HG03064 (cell line): ENCODE results near the gene THEM5.

Experiments used
- ATAC-seq: cut with Tn5 transposase; IDR thresholded peaks from one replicate; pipeline ENCODE4 v1.9.1; 2021; ENCODE audit warnings: low read depth; ENCODE audit not compliant: unreplicated experiment

The THEM5 gene

DNA sequence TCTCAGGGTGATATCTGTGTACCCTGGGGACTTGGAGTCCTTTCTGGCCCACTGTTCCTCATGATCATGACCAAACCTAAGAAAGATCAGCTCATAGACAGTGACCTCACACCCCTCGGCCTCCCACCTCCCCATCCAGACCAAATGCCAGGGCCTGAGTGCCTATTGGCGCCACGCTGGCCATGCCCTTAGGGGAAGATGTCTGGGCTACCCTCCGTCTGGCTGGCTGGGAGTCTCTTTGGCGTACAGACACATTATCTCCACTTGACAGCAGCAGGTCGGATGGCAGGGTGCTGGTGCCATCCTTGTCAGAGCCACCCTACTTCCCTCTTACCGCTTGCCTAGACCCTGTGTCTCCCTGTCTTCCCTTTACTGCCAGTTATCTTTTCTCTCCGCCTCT, 30.3 kb downstream of the THEM5 start:
- no peak for ATAC-seq

DNA sequence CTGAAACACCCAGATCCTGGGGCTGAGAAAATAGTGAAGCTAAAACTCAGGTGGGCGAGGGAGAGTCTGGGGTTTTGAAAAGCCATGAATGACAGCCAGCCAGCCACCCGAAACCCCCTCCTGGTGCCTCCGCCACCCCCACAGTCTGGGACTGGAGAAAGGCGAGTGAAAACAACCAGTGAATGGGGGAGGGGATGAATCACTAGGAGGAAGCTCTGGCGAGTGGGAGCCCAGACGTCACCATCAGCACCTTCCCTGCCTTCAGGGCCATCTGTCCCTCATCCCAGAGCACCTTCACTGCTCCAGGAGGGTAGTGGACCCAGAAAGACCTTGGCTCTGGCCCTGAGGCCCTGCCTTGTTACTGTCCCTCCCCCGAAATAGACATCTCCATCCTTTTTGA, 31.1 kb downstream of the THEM5 start:
- no peak for ATAC-seq

DNA sequence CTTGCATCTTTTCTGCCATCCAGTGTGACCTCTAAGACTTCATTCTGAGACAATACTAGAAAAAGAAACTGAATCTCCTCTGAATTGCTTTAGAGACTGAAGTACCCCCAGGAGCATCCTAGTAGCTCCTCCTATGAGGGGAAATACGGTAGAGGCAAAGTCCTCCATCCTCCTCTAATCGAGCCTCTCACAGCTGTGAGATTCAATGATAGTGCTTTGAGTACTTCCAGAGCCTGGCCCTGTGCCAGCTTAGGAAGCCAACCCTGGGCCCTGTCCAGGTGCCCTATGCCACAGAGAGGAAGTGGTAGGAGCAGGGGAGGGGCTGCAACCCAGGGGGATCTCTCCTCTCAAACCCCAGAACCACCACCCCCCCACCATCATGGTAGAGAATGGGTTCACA, 32.6 kb downstream of the THEM5 start:
- no peak for ATAC-seq

DNA sequence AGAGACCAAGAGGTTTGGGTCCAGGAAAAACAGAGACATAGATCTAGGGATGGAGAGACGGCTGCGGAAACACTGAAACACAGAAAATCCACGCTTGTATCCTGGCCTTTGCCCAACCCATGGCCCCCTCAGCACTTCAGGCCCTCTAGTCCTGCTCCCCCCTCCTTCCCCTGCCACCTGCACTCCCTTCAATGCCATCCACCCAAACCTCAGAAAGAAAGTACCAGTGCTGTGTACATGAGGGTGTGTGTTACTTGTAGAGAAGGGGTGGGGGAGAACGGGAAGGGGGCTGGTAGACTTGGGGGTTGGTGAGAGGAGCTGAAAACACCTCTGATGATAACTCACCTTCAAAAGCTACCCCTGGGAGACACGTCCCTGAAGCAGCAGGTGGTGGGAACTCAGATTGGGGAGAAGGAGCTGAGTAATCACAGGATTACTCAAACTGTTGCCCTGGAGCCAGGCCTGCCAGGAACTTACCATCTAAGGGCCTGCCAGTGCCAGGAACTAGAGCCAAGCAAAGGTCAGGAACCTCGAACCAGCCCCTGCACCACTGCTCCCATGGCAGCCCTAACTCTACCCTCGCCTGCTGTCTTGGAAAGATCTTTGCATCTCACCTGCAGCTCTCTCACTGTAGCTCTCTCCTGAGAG, 33.4 kb downstream of the THEM5 start:
- ATAC-seq = no peak

DNA sequence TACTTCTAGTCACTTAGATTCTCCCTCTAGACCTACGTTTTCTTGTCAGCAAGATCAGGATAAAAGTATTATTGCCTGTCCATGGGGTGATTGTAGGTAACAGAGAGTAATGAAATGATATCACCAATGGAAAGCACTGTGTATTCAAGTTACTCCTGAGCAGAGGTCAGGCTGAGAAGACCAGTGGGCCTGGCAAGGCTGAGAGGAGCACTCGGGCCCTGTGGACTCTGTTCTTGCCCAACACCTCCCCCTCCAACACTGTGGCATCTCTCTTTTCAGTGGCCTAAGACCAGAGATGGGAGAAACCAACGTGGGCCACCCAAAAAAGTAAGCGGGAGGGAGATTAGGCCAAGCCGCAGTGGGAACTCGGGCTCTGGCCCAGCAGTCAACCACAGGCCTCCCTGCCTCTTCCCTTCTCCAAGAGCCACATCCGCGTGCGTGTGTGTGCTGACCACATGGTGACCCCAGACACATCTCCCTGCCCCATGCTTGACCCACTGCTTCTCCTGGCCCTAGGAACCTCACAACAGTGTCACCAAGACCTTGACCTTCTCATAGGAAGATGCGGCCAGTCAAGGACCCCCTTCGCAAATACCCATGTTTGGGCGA, 34.2 kb downstream of the THEM5 start:
- no peak for ATAC-seq

DNA sequence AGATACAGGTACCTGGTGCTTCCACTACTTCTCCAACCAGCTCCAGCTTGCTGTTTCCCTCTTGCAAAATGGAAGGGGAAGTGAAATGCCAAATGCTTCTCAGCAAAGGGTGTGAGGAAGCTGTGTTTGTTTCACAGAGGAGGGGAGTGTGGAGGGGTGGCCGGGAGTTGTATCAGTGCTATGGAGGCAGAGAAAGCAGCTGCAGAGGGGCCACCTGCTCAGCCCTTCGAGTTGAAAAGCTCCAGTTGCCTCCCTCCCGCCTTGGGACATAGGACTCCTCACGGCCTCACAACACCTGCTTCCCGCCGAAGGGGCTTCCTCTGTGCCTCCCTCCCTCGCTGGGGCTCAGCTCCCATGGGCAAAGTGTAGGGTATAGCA, 36.2 kb downstream of the THEM5 start:
- no peak for ATAC-seq

DNA sequence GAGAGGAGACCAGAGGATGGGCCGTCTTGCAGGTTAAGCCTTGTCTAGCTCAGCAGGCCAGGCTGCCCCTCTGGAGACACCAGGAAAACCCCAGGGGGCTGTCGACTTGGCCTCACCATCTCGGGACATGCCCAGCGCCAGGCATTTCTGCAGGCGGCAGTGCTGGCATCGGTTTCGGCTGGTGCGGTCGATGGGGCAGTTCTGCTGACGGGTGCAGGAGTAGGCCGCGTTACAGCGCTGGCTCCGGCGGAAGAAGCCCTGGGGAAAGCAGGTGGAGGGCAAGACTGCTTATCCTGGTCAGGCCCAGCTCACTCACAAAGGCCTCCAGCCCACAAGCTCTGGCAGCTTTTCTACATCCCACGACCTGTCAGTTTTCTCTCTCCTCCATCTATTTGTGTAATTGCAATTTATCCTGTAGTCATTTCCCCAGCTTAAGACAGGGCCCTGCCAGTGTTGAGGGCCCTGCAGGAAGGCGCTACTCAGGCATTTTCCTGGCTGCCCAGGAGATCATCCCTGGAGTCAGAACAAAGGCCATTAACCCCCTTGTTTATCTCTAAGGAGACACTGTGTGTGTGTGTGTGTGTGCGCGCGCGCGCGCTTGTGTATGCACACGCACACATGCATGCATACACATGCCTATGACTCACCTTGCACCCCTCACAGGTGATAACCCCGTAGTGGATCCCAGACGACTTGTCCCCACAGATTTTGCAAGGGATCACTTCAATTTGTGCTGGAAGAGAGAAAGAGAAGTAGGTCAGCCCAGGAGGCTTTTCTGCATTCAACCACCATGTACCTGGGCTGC, 36.8 kb downstream of the THEM5 start:
- no peak for ATAC-seq

DNA sequence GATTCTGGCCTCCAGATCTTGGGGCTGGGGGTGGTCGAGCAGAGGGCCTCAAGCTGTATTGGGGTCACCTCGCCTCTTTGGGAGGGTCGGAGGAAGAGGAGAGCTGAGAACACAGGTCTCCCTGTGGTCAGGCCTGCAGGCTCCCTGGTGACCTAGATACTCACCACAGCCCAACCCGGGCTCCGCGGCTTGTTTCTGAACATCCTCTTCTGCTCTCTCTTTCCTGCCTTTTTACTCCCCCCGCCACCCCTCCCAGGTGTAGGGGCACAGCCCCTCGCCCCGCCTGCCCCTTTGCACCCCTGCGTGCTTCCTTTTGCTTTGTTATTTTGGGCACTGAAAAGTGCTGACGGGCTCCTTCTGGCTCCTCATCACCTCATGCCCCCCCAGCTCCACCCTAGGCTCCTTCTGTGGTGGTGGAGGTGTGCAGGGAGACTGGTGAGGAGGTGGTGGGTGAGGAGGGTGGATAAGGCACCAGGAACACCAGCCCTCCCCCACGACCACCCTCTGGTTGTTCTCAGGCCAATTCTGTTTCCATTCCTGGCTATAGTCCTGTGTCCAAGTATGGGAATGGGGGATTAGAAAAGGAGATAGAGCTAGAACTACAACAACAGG, 37.7 kb downstream of the THEM5 start:
- ATAC-seq = no peak

DNA sequence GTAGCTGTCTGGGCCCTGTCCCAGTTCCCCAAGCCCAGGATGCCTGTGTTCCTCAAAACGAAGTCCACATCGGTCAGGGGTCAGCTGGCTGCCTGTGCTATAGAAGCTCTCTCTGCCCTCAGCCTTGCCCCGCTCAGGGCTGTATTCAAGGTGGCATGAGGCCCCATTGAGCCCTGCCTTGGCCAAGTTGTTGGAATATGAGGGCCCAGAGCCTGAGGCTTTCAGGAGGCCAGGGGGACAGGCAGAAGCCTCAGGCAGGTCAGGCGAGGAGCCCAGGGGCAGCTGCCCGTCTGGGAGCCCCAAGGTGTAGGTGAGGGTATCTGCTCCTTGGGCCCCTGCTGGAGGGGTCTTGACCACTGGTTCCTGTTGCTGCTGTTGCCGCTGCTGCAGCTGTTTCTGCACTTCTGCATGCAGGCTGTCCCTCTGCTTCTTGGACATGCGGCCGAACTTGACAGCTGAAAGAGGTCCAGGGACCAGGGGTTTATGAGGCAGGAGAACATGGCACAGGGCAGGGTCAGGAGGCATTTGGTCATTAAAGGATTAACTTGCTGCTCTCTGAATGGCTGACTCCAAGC, 38.5 kb downstream of the THEM5 start:
- no peak for ATAC-seq

DNA sequence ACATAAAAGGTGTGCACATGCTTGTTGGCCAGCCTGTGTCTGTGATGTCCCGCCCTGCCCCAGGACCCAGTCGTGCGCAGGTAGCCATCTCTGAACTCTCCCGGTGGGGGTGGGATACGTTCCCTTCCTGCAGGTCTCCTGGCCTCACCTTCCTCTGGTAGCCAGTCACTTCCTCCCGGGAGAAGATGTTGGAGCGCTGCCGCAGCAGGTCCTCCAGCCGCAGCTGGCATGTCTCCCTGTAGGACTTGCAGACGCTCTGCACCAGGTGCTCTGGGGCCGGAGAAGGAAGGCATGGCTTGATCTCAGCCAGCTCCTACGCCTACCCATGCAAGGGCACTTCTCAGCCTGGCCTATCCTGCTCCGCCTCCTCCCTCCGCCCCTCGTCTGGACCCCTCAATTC, 39.1 kb downstream of the THEM5 start:
- no peak for ATAC-seq

DNA sequence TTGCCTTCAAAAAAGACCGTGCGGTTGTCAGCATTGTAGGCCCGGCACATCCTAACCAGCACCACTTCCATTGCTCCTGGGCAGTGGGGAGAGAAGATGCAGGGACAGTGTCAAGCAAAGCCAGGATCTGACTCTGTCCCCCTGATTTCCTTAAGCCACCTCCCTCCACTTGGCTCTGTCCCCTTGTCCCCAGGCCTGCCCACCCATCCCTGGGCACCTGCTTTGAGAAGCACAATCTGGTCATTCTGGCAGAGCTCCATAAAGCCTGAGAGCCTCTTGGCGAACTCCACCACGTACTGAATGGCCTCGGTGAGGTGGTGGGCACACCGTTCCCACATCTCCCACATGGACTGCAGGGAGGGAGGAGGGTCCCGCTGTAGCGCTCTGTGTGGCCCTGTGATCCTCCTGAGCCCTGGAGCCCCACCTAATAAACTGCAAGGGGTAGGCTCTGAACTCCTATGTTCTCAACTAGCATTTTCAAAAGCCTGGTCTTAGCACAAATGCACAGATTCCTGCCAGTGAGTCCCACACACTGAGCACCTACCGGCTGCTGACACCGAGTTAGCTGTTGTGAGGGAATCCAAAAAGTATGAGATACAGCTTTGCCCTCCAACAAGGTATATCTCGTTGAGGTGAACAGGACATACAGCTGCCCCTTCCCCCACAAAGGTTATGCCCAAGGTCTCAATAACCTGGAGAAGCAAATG, 40.1 kb downstream of the THEM5 start:
- ATAC-seq = no peak

DNA sequence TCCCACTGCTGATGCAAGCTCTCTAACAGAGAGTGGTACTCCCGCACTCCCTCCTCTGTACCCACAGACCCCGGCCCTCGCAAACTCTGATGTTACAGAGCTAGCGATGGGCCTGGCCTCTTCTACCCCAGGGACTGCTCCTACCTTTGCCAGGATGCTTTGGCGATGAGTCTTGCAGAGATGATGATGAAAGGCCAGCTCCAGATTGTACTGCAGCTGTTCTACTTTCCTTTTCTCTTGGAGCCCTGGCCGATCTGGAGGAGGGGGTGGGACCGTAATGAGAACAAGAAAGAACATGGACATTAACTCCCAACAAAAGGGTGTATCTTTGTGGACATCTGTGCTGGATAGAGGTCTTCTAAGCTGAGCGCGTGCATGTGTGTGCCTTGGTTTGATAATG, 42.3 kb downstream of the THEM5 start:
- ATAC-seq = no peak

DNA sequence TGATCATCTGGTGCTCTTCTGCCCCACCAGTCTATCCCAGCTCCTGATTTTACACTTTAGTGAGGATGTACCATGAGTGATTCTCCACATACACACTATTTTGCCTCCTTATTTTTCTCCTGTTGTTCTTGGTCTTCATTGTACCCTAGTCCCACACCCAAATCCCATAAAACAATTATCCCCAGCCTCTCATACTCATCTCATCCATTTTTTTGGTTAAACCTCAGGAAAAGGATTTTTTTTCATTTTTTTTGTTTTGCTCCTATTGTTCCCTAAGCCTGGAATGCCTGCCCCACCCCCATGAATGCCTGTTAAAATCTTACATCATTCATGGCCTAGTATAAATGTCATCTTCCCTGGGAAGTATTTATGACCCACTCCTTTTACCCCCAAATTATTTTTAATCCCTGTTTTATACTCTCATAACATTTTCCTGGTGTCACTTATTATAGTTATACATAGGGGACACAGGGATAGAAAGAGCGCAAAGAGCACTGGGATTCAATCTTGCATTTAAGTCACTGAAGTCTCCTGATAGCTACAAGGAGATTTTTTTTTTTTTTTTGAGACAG, 43.4 kb downstream of the THEM5 start:
- no peak for ATAC-seq

DNA sequence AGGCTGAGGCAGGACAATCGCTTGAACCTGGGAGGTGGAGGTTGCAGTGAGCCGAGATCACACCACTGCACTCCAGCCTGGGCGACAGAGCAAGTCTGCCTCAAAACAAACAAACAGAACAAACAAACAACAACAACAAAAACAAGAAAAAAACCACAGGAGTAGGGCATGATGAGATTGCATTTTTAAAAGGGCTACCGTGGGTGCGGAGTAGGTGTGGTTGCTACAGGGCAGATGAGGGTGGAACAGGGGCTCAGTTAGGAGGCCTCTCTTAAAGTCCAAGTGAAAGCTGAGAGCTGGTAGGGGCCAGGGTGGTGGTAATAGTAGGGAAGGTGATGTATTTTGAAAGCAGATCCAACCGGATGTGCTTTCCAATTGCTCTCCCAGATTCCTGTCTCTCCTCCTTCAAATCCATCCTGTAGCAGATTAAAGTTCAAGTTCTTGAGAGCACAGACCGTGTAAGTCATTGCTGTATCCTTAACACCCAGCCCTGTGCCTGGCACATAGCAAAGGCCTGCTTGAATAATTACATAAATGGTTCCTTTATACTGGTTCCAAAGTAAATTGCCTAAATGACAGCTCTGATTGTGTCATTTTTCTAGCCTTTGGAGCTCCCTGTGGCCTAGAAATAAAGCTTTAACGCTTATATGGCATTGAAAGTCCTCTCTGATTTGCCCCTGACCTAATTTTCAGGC, 44.1 kb downstream of the THEM5 start:
- ATAC-seq = no peak

DNA sequence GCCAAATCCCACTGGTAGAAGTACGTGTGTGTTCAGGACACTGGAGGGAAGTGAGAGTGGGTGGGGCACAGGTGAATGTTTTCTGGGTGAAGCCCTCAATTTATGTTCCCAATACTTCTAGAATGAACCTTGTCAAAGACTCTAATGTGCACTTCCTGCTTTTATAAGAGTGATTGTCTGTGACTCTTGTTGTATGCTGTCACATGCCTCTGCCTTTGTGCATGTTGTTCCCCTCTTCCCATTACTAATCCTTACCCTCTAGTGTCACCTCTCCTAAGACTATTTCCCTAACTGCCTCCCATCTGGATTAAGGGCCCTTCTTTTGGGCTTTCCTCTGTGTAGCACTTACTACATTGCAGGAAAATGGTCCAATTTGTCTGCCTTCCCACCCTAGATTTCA, 45.7 kb downstream of the THEM5 start:
- no peak for ATAC-seq

DNA sequence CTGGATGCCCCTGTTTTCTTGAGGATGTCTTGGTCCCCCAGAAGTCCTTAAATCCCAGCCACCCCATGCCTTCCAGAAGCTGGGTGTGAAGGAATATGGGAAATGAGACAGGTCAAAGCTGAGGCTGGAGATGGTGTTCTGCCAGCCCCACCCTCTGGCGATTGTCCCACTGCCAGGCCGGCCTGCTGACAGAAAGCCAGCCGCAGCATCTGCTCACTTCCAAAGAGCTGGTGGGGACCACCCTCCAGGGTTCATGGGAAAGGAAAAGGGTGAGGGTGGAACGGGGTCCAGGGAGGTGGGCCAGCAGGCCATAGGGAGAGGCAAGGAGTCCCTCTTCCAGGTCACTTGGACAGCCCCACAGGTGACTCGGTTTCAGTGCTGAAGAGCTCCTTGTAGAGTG, 46.4 kb downstream of the THEM5 start:
- no peak for ATAC-seq

DNA sequence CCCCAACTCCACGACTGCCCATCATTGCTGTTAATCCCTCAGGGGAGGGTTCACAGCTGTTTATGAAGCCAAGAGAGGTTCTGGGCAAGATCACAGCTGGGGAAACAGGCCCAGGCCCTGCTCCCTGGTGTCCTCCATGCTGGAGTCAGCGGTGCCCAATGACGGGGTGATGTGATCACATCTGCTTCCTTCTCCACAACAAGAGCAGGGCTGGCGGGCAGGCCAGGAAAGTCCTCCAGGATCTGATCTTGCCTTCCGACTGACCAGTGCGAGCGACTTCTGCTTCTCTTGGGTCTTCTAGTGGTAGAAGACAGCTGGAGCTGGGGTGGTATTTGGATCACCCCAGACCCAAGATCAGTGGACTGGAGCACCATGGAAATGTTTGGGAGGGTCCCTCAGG, 47.3 kb downstream of the THEM5 start:
- ATAC-seq = no peak

DNA sequence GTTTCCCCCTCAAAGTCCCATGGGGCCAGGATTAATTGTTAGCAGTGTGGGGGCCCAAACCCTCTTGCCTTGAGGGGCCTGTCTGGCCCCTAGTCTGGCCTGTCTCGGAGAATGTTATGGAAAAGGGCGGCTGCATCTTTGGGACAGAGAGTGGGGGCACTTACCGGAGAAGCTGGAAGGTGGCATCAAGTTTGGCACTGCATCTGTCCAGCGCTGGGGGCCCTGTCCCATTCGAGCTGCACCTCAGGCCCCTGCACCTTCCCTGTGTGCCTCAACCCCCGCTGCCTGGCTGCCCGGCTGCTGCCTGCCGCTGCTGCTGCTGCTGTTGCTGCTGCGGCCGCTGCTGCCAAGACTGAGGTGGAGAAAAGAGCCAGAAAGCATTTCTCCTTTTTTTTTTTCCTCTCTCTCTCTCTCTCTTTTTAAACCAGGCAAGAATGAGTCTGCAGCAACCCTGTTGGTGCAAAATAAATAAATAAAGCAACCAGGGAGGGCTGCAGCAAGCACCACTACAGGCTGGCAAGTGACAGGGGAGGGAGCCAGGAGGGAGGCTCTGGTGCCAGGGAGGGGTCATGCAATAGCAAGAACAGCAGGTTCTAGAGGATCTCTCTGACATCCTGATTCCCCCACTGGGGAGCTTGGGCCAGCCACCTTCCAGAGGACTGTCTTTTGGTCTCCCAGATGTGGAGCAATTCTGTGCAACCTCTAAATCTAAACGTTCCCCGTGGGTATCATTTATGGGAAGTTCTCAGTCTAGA, 48.3 kb downstream of the THEM5 start, which contains the start of gene LINGO4:
Gene LINGO4, minus strand, starts transcription at position 354 of the 755 bp plus-strand sequence. CDS start 2,715 bp downstream, outside the sequence.
- ATAC-seq = no peak

DNA sequence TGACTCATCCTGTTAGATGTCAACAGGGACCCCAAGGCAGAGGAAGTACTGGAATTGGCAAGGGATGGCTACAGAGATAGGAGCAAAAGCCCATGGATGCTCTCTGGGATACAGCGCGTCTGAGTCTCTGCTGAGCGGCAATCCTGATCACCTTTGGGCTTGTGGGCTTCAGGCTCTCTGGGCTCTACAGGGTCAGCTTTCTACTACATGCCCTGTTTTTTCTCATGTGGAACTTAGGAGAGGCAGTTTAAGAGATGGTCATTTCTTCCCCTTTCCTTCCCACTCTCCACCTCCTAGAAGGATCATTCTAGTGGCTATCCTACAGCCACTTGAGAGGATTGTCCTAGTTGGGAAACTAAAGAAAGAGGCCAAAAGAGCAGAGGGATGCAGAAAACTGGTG, 49.6 kb downstream of the THEM5 start:
- ATAC-seq = no peak
